RWPE2 (cell line): ENCODE data around the gene ARSG.
A peak's percentile ranks its signal among the peaks of the same experiment; 100 is the strongest.

Experiments
- ATAC-seq: fragments of 200-7000 bp; cut with Tn5 transposase; 3 replicates; pipeline ENCODE4 v1.9.1; 2021; ENCODE audit warnings: low read depth
- DNase-seq: peaks from one replicate; pipeline ENCODE4 v3.0.0-alpha.2; 2020; ENCODE audit warnings: low spot score
- H3K27ac ChIP-seq: fragments of 450-650 bp; 2 replicates; pipeline ENCODE4 v1.5.1; 2017; ENCODE audit warnings: mild to moderate bottlenecking; ENCODE audit not compliant: poor library complexity, severe bottlenecking
- H3K27me3 ChIP-seq: fragments of 250-450 bp; sonication (Bioruptor Pico); 2 replicates; pipeline ENCODE4 v1.5.1; 2021; ENCODE audit warnings: mild to moderate bottlenecking, moderate library complexity; ENCODE audit not compliant: insufficient read depth, poor library complexity, severe bottlenecking
- H3K36me3 ChIP-seq: fragments of 250-450 bp; sonication (Bioruptor Pico); 2 replicates; pipeline ENCODE4 v1.5.1; 2020; ENCODE audit warnings: low read depth, mild to moderate bottlenecking, moderate library complexity
- H3K4me1 ChIP-seq: fragments of 250-450 bp; sonication (Bioruptor Pico); 2 replicates; pipeline ENCODE4 v1.5.1; 2021; ENCODE audit warnings: mild to moderate bottlenecking, moderate library complexity; ENCODE audit not compliant: insufficient read depth, poor library complexity, severe bottlenecking
- H3K4me3 ChIP-seq: fragments of 250-450 bp; sonication (Bioruptor Pico); 2 replicates; pipeline ENCODE4 v1.5.1; 2021; ENCODE audit warnings: mild to moderate bottlenecking, moderate library complexity; ENCODE audit not compliant: severe bottlenecking
- H3K9me3 ChIP-seq: fragments of 250-450 bp; sonication (Bioruptor Pico); 2 replicates; pipeline ENCODE4 v1.5.1; 2021; ENCODE audit warnings: mild to moderate bottlenecking, moderate library complexity; ENCODE audit not compliant: severe bottlenecking
- CTCF ChIP-seq: fragments of 450-650 bp; IDR thresholded peaks from one replicate; pipeline ENCODE4 v1.5.1; 2017; ENCODE audit warnings: mild to moderate bottlenecking, moderate library complexity; ENCODE audit not compliant: poor library complexity, severe bottlenecking

ARSG gene

GRCh38 chr17:68457168-68457538, 165.9 kb downstream of the ARSG start, which contains the start of gene WIPI1:
TSS of gene WIPI1 (minus strand) at chr17:68457496. CDS start at chr17:68457421, 75 bp downstream.
- no peaks in the 10 kb centered on the region for H3K27me3 ChIP-seq
- H3K4me3 ChIP-seq, result peak within 1 kb of the TSS; percentile 65
- no peak for DNase-seq
- H3K4me1 ChIP-seq, result peaks cover 24% of the 10 kb centered on the region
- no peaks in the 10 kb centered on the region for H3K9me3 ChIP-seq
- peaks cover 5% of the 10 kb centered on the region for H3K36me3 ChIP-seq
- no peak for TF ChIP-seq CTCF
- ATAC-seq, result peak; percentile 26
- H3K27ac ChIP-seq, result peak within 1 kb of the TSS; percentile 63

DNA sequence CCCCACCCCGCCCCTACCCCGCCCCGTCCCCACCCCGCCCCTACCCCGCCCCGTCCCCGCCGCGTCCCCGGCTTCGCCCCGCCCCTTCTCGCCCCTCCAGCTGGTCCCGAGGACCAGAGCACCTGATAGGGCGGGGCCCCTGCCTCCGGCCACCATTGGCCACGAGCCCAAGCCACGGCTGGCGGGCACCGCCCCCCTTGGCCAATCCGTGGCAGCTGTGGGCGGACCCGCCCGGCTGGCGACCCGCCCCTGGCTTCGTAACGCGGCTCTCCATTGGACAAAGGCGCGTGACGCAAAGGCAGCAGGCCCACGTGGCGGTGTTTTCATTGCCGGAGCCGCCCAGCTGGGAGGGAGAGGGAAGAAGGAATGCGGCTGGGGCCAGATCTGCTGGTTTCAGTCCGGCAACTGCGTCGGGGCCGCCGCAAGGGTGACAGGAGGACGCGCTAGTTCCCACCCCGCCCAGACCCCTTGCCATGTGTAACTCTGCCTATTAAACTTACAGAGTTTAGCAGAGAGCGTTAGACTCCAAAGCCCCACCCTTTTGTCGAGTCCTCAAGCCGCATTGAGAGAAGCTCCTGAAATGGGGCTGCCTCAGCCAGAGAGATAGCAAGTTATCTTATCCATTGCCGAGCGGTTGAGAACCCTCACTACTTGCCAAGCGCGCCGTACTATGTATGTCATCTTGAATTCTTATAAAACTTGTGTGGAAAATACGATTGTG, 166.4 kb downstream of the ARSG start:
- H3K4me3 ChIP-seq, result peak overlapping the region; percentile 65
- H3K4me1 ChIP-seq, result peaks cover 24% of the 10 kb centered on the region
- H3K36me3 ChIP-seq, result no peaks in the 10 kb centered on the region; the same call in 1 of the 2 replicates
- ATAC-seq, result peak; percentile 81
- H3K27ac ChIP-seq, result no peak overlapping the region
- no peaks in the 10 kb centered on the region for H3K9me3 ChIP-seq
- no peaks in the 10 kb centered on the region for H3K27me3 ChIP-seq
- TF ChIP-seq CTCF, result no peak
- DNase-seq, result peak; percentile 94

GRCh38 chr17:68458260-68459036, 167.2 kb downstream of the ARSG start:
- Histone ChIP-seq H3K36me3 (no peaks in the 10 kb centered on the region), H3K27ac (no peak overlapping the region), H3K4me1 (peaks cover 26% of the 10 kb centered on the region), H3K27me3 (no peaks in the 10 kb centered on the region), H3K4me3 (peak overlapping the region; percentile 41), H3K9me3 (no peaks in the 10 kb centered on the region)
- no peak for TF ChIP-seq CTCF
- ATAC-seq (no peak), DNase-seq (no peak)

GRCh38 chr17:68459037-68459639, 167.8 kb downstream of the ARSG start:
- DNase-seq, result no peak
- H3K36me3 ChIP-seq, result no peaks in the 10 kb centered on the region
- H3K27ac ChIP-seq, result no peak overlapping the region
- TF ChIP-seq CTCF, result no peak
- ATAC-seq, result no peak
- no peaks in the 10 kb centered on the region for H3K9me3 ChIP-seq
- H3K27me3 ChIP-seq, result no peaks in the 10 kb centered on the region
- H3K4me3 ChIP-seq, result no peak overlapping the region
- H3K4me1 ChIP-seq, result peaks cover 26% of the 10 kb centered on the region
